Loucy (cell line): ENCODE measurements around the gene FES.

Experiments used
- H2AFZ ChIP-seq: fragments of 200-600 bp; sonication (generic); 2 replicates; pipeline ENCODE4 v1.6.0; 2016; ENCODE audit warnings: antibody characterized with exemption, mild to moderate bottlenecking, low read length, moderate library complexity
- H3F3A ChIP-seq: fragments of 200-600 bp; 2 replicates; pipeline ENCODE4 v1.6.0; 2016; ENCODE audit warnings: antibody characterized with exemption, low read depth, mild to moderate bottlenecking
- H3K27me3 ChIP-seq: fragments of 200-600 bp; sonication (generic); 2 replicates; pipeline ENCODE4 v1.6.1; 2014; ENCODE audit warnings: low read length, mild to moderate bottlenecking; ENCODE audit not compliant: insufficient read depth, poor library complexity, severe bottlenecking
- H3K36me3 ChIP-seq: fragments of 200-600 bp; sonication (generic); 2 replicates; pipeline ENCODE4 v1.6.1; 2016; ENCODE audit warnings: low read length; ENCODE audit not compliant: insufficient read depth
- H3K4me1 ChIP-seq: fragments of 200-600 bp; sonication (generic); 2 replicates; pipeline ENCODE4 v1.5.1; 2014; ENCODE audit warnings: low read length, mild to moderate bottlenecking; ENCODE audit not compliant: insufficient read depth, poor library complexity, severe bottlenecking
- H3K4me2 ChIP-seq: fragments of 200-600 bp; sonication (generic); 2 replicates; pipeline ENCODE4 v1.6.0; 2014; ENCODE audit warnings: antibody characterized with exemption, low read length, low read depth, mild to moderate bottlenecking; ENCODE audit not compliant: poor library complexity, severe bottlenecking
- H3K4me3 ChIP-seq: fragments of 200-600 bp; sonication (generic); 2 replicates; pipeline ENCODE4 v1.5.1; 2014; ENCODE audit warnings: low read length, mild to moderate bottlenecking, mixed read lengths; ENCODE audit not compliant: poor library complexity, severe bottlenecking
- H3K79me2 ChIP-seq: fragments of 200-600 bp; sonication (generic); 2 replicates; pipeline ENCODE4 v1.6.1; 2014; ENCODE audit warnings: low read length; ENCODE audit not compliant: insufficient read depth
- H3K9ac ChIP-seq: fragments of 200-600 bp; sonication (generic); 2 replicates; pipeline ENCODE4 v1.6.0; 2014; ENCODE audit warnings: mild to moderate bottlenecking, low read depth, low read length, moderate library complexity; ENCODE audit not compliant: poor library complexity, severe bottlenecking
- H3K9me2 ChIP-seq: fragments of 200-600 bp; sonication (generic); replicated peaks from 2 replicates; pipeline ENCODE4 v1.6.1; 2016; ENCODE audit warnings: low read depth, low read length, mixed read lengths
- H3K9me3 ChIP-seq: fragments of 200-600 bp; sonication (generic); 2 replicates; pipeline ENCODE4 v1.6.1; 2014; ENCODE audit warnings: mild to moderate bottlenecking, antibody characterized with exemption, low read length, low read depth; ENCODE audit not compliant: insufficient read depth
- H4K20me1 ChIP-seq: fragments of 200-600 bp; sonication (generic); 2 replicates; pipeline ENCODE4 v1.6.0; 2014; ENCODE audit warnings: antibody characterized with exemption, low read length, mild to moderate bottlenecking; ENCODE audit not compliant: insufficient read depth, poor library complexity, severe bottlenecking
- EZH2phosphoT487 ChIP-seq: fragments of 200-600 bp; IDR thresholded peaks from 2 replicates; pipeline ENCODE4 v1.6.1; 2018; ENCODE audit warnings: antibody characterized with exemption, mild to moderate bottlenecking, moderate library complexity, borderline replicate concordance
- TF ChIP-seq, protein P1 (sequence below): fragments of 200-600 bp; sonication (generic); conservative IDR thresholded peaks from 2 replicates; pipeline ENCODE4 v1.5.1; 2014; ENCODE audit warnings: mild to moderate bottlenecking, antibody characterized with exemption, low read length

The FES gene

DNA sequence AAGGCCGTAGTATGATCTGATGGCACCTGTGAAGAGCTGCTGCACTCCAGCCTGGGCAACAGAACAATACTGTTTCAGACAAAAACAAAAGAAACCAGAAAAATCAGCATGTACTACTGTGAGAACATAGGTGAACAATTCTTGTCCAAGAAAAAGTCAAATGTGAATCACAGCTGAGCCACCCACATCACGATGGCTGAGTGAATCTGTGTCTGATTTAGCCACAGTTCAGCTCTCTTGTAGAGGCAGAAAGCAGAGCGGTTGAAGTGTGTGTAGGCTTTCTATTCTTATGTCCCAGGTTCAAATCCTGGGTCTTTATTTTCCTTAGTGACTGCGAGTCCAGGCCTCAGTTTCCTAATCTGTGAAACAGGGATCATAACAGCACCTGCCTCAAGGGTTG is 20.3 kb upstream of the FES start:
- TF ChIP-seq EZH2phosphoT487: no peak
- TF ChIP-seq, protein P1, sequence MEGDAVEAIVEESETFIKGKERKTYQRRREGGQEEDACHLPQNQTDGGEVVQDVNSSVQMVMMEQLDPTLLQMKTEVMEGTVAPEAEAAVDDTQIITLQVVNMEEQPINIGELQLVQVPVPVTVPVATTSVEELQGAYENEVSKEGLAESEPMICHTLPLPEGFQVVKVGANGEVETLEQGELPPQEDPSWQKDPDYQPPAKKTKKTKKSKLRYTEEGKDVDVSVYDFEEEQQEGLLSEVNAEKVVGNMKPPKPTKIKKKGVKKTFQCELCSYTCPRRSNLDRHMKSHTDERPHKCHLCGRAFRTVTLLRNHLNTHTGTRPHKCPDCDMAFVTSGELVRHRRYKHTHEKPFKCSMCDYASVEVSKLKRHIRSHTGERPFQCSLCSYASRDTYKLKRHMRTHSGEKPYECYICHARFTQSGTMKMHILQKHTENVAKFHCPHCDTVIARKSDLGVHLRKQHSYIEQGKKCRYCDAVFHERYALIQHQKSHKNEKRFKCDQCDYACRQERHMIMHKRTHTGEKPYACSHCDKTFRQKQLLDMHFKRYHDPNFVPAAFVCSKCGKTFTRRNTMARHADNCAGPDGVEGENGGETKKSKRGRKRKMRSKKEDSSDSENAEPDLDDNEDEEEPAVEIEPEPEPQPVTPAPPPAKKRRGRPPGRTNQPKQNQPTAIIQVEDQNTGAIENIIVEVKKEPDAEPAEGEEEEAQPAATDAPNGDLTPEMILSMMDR: no peak

DNA sequence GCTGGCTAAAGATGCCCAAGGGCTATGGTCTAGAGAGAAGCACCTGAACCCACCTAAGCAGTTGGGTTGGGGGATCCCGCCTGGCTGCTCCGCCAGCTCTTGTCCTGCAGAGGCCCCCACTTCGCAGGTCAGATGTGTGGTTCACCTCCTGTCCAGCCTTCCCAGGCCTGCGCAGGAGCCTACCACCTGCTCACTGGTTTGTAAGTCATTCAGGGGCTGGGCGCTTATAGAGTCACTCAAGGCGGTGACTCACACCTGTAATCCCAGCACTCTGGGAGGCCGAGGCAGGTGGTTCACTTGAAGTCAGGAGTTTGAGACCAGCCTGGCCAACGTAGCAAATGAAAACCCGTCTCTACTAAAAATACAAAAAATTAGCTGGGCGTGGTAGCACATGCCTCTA is 19.8 kb upstream of the FES start:
- H3K4me1 ChIP-seq: peaks cover 12% of the 10 kb centered on the region
- no peak for TF ChIP-seq EZH2phosphoT487
- TF ChIP-seq, protein P1: no peak
- H3K4me3 ChIP-seq: no peak overlapping the region
- no peak overlapping the region for H3K4me2 ChIP-seq
- no peaks in the 10 kb centered on the region for H4K20me1 ChIP-seq
- H3K79me2 ChIP-seq: no peaks in the 10 kb centered on the region
- H3K9me2 ChIP-seq: no peaks in the 10 kb centered on the region
- H3K36me3 ChIP-seq: no peaks in the 10 kb centered on the region
- no peaks in the 10 kb centered on the region for H3K27me3 ChIP-seq
- peaks cover 6% of the 10 kb centered on the region; the same call in 1 of the 2 replicates for H3F3A ChIP-seq
- no peak overlapping the region for H3K9ac ChIP-seq
- H3K9me3 ChIP-seq: no peaks in the 10 kb centered on the region
- no peak overlapping the region for H2AFZ ChIP-seq

More for the DNA sequence above, 20.3 kb upstream of the FES start:
- 0 out of 2 replicates have a peak, but pooled peaks cover 1% of the 10 kb centered on the region for H3F3A ChIP-seq
- no peaks in the 10 kb centered on the region for H3K79me2 ChIP-seq
- H3K4me2 ChIP-seq: no peak overlapping the region
- no peak overlapping the region for H3K4me3 ChIP-seq
- H3K4me1 ChIP-seq: peaks cover 7% of the 10 kb centered on the region
- no peaks in the 10 kb centered on the region for H3K9me3 ChIP-seq
- H3K36me3 ChIP-seq: no peaks in the 10 kb centered on the region
- H3K9me2 ChIP-seq: no peaks in the 10 kb centered on the region
- no peaks in the 10 kb centered on the region for H4K20me1 ChIP-seq
- H3K27me3 ChIP-seq: no peaks in the 10 kb centered on the region
- H3K9ac ChIP-seq: no peak overlapping the region
- no peak overlapping the region for H2AFZ ChIP-seq

DNA sequence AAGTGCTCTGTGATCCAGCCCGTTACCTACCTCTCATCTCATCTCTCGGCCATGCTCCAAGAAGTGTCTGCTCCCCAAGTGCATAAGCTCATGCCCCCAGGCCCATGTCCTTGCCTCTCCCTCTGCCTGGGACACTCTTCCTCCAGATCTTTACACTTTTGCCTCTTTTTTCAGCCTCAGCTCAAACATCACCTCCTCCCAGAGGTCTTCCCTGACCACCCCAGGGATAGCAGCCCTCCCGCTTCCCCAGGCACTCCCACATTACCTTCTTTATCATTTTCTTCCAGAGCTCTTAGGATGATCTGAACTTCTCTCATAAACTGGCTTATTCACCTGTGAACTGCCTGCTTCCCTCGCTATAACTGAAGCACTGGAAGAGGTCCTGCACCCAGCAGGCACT is 18.6 kb upstream of the FES start:
- Histone ChIP-seq H3K4me2 (no peak overlapping the region), H3K9me3 (no peaks in the 10 kb centered on the region), H2AFZ (no peak overlapping the region), H4K20me1 (no peaks in the 10 kb centered on the region), H3K4me3 (no peak overlapping the region), H3K9ac (no peak overlapping the region), H3F3A (peaks cover 14% of the 10 kb centered on the region; the same call in 1 of the 2 replicates), H3K4me1 (peaks cover 24% of the 10 kb centered on the region), H3K79me2 (peaks cover 7% of the 10 kb centered on the region), H3K27me3 (no peaks in the 10 kb centered on the region), H3K9me2 (no peaks in the 10 kb centered on the region), H3K36me3 (no peaks in the 10 kb centered on the region)
- TF ChIP-seq EZH2phosphoT487: no peak
- TF ChIP-seq, protein P1: no peak
